K562 (cell line): ENCODE measurements around the gene RPS19BP1. TPM values are rescaled to one million over a fixed set of nuclear protein-coding genes. Genes with fewer than 3 reads are reported as not detected.

Experiments used
- BRD4 ChIP-seq: fragments of 200-600 bp; sonication (generic); IDR thresholded peaks from 2 replicates; pipeline ENCODE4 v1.6.1; 2017; ENCODE audit warnings: inconsistent platforms
- DLX4 ChIP-seq: fragments of 250-450 bp; sonication (Bioruptor Pico); IDR thresholded peaks from 2 replicates; pipeline ENCODE4 v1.6.1; 2021; ENCODE audit warnings: mild to moderate bottlenecking
- DNMT1 ChIP-seq: fragments of 450-650 bp; IDR thresholded peaks from 2 replicates; pipeline ENCODE4 v1.6.1; 2016; ENCODE audit warnings: antibody characterized with exemption, mild to moderate bottlenecking
- ELF1 ChIP-seq: fragments of 200-800 bp; sonication (Bioruptor generic); IDR thresholded peaks from 2 replicates; pipeline ENCODE4 v1.6.1; 2016; ENCODE audit warnings: missing genetic modification characterization, missing compliant biosample characterization
- NCOR1 ChIP-seq: fragments of 450-650 bp; IDR thresholded peaks from 2 replicates; pipeline ENCODE4 v1.6.1; 2016; ENCODE audit warnings: mild to moderate bottlenecking, moderate library complexity
- NONO ChIP-seq, 2 experiments: fragments of 200-400 bp in 1 of 2; fragments of 450-650 bp in 1 of 2; formaldehyde crosslinking in 1 of 2; IDR thresholded peaks; 2 replicates each; pipeline ENCODE4 v1.6.1; 2017; ENCODE audit warnings: low read depth in 2 of 2, mild to moderate bottlenecking in 2 of 2, moderate library complexity in 2 of 2, low read length in 1 of 2
- POLR2B ChIP-seq: fragments of 450-650 bp; IDR thresholded peaks from 2 replicates; pipeline ENCODE4 v1.6.1; 2018; ENCODE audit warnings: low read depth; ENCODE audit not compliant: partially characterized antibody
- RFX1 ChIP-seq: fragments of 450-650 bp; IDR thresholded peaks from 2 replicates; pipeline ENCODE4 v1.6.1; 2016; ENCODE audit warnings: mild to moderate bottlenecking, moderate library complexity
- SRSF3 ChIP-seq: fragments of 200-400 bp; formaldehyde crosslinking; IDR thresholded peaks from 2 replicates; pipeline ENCODE4 v1.6.1; 2016; ENCODE audit warnings: mild to moderate bottlenecking, low read length, moderate library complexity; ENCODE audit not compliant: insufficient read depth
- TAF7 ChIP-seq: fragments of 450-650 bp; IDR thresholded peaks from 2 replicates; pipeline ENCODE4 v1.6.1; 2016; ENCODE audit warnings: missing genetic modification characterization, missing compliant biosample characterization
- TEAD2 ChIP-seq: fragments of 450-650 bp; IDR thresholded peaks from 2 replicates; pipeline ENCODE4 v1.6.1; 2016; ENCODE audit warnings: missing genetic modification characterization, control low read depth, missing compliant biosample characterization
- TOE1 ChIP-seq, 2 experiments: fragments of 450-650 bp in 1 of 2; sonication (generic) in 1 of 2; formaldehyde crosslinking in 1 of 2; IDR thresholded peaks; 2 replicates each; pipeline versions ENCODE4 v1.7.1 to v1.8.0; 2016 to 2022; ENCODE audit warnings: borderline replicate concordance in 2 of 2, mild to moderate bottlenecking in 2 of 2, antibody characterized with exemption in 1 of 2, inconsistent platforms in 1 of 2, low read depth in 1 of 2, missing genetic modification reagents in 1 of 2, moderate library complexity in 1 of 2
- ZNF24 ChIP-seq: fragments of 450-650 bp; IDR thresholded peaks from 2 replicates; pipeline ENCODE4 v1.6.1; 2016
- polyA plus RNA-seq, 8 experiments: library from polyadenylated mRNA; depleted of rRNA in 4 of 8; stranded (reverse) in 5 of 8; unstranded in 3 of 8; fragments of >200 nt; fragmentation: Nextera tagmentation in 2 of 8; fragmentation: Illumina TruSeq in 1 of 8; extraction: Ambion mirVana in 2 of 8; extraction: Trizol in 1 of 8; gene quantifications; 2 replicates each; pipeline versions ENCODE4 v1.2.1 to v1.2.3, GENCODE V29; 2011 to 2014; ENCODE audit warnings: inconsistent platforms in 1 of 8, missing spikeins in 1 of 8
- total RNA-seq, 7 experiments: library from RNA; depleted of rRNA in 6 of 7; stranded (reverse); fragments of >200 nt in 6 of 7; fragmentation: Illumina TruSeq in 2 of 7; extraction: Trizol in 2 of 7; gene quantifications; 2 replicates each; pipeline versions ENCODE4 v1.2.1 to v1.2.3, GENCODE V29; 2011 to 2021; ENCODE audit warnings: low replicate concordance in 1 of 7
- TF ChIP-seq, protein P1 (sequence below): fragments of 200-800 bp; sonication (Bioruptor generic); IDR thresholded peaks from 2 replicates; pipeline ENCODE4 v1.6.1; 2017; ENCODE audit warnings: missing genetic modification characterization, missing compliant biosample characterization
- TF ChIP-seq, protein P2 (sequence below), 2 experiments: fragments of 450-650 bp in 1 of 2; sonication (generic) in 1 of 2; formaldehyde crosslinking in 1 of 2; IDR thresholded peaks; 2 replicates each; pipeline versions ENCODE4 v1.7.1 to v1.9.0; 2016 to 2022; ENCODE audit warnings: inconsistent platforms in 1 of 2, mild to moderate bottlenecking in 1 of 2, missing genetic modification reagents in 1 of 2

Gene RPS19BP1
- total and polyA plus RNA-seq, 9 of the 15 experiments (the other 6 are each of a cell fraction or from before 2014, with no cell fraction given): 3.0 to 223 (median 84.3) TPM

GRCh38 chr22:39520226-39521105, 12.1 kb downstream of the RPS19BP1 start, which contains the start of gene ATF4 (continued):
- TF ChIP-seq, protein P1, sequence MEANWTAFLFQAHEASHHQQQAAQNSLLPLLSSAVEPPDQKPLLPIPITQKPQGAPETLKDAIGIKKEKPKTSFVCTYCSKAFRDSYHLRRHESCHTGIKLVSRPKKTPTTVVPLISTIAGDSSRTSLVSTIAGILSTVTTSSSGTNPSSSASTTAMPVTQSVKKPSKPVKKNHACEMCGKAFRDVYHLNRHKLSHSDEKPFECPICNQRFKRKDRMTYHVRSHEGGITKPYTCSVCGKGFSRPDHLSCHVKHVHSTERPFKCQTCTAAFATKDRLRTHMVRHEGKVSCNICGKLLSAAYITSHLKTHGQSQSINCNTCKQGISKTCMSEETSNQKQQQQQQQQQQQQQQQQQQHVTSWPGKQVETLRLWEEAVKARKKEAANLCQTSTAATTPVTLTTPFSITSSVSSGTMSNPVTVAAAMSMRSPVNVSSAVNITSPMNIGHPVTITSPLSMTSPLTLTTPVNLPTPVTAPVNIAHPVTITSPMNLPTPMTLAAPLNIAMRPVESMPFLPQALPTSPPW (CRISPR knock-in tag): peak; percentile 34; the same call in 1 of the 2 replicates
- TF ChIP-seq RFX1 (peak; percentile 59), POLR2B (peak; percentile 99), NONO (IDR thresholded peaks at IDR 0.05; ENCODE audit: low read depth in 2 of 2, low read length in 1 of 2) (peak; percentile 19 to 49; a peak in 1 of 4 replicates), DLX4 (CRISPR knock-in tag) (no peak), TEAD2 (tag) (no peak), TAF7 (tag) (peak; percentile 97), NCOR1 (peak; percentile 48), TOE1 (IDR thresholded peaks at IDR 0.05; ENCODE audit: borderline replicate concordance) (peak; percentile 96), TOE1 (CRISPR knock-in tag; IDR thresholded peaks at IDR 0.05; ENCODE audit: borderline replicate concordance, low read depth) (no peak), DNMT1 (no peak; the same call in 1 of the 2 replicates), ZNF24 (no peak; the same call in 1 of the 2 replicates), ELF1 (tag) (peak; percentile 93), BRD4 (peak; percentile 95), SRSF3 (peak; percentile 96)
- TF ChIP-seq, protein P2, sequence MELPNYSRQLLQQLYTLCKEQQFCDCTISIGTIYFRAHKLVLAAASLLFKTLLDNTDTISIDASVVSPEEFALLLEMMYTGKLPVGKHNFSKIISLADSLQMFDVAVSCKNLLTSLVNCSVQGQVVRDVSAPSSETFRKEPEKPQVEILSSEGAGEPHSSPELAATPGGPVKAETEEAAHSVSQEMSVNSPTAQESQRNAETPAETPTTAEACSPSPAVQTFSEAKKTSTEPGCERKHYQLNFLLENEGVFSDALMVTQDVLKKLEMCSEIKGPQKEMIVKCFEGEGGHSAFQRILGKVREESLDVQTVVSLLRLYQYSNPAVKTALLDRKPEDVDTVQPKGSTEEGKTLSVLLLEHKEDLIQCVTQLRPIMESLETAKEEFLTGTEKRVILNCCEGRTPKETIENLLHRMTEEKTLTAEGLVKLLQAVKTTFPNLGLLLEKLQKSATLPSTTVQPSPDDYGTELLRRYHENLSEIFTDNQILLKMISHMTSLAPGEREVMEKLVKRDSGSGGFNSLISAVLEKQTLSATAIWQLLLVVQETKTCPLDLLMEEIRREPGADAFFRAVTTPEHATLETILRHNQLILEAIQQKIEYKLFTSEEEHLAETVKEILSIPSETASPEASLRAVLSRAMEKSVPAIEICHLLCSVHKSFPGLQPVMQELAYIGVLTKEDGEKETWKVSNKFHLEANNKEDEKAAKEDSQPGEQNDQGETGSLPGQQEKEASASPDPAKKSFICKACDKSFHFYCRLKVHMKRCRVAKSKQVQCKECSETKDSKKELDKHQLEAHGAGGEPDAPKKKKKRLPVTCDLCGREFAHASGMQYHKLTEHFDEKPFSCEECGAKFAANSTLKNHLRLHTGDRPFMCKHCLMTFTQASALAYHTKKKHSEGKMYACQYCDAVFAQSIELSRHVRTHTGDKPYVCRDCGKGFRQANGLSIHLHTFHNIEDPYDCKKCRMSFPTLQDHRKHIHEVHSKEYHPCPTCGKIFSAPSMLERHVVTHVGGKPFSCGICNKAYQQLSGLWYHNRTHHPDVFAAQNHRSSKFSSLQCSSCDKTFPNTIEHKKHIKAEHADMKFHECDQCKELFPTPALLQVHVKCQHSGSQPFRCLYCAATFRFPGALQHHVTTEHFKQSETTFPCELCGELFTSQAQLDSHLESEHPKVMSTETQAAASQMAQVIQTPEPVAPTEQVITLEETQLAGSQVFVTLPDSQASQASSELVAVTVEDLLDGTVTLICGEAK (IDR thresholded peaks at IDR 0.05): peak; percentile 93
- TF ChIP-seq, protein P2 (CRISPR knock-in tag; IDR thresholded peaks at IDR 0.05): no peak
